HepG2 (cell line): ENCODE data around the gene COX6A2. TPM values are rescaled to one million over a fixed set of nuclear protein-coding genes. Genes with fewer than 3 reads are reported as not detected.

Experiments
- AGO2 ChIP-seq: fragments of 200-400 bp; formaldehyde crosslinking; optimal IDR thresholded peaks from 2 replicates; pipeline ENCODE3; 2017; ENCODE audit warnings: mild to moderate bottlenecking, low read depth, low read length, moderate library complexity
- ATF7-NPFF ChIP-seq: sonication (generic); formaldehyde crosslinking; IDR thresholded peaks from 2 replicates; pipeline ENCODE4 v1.8.1; 2023; ENCODE audit warnings: mild to moderate bottlenecking, low read depth, missing genetic modification reagents, moderate library complexity
- HNRNPK ChIP-seq: fragments of 200-400 bp; formaldehyde crosslinking; IDR thresholded peaks from 2 replicates; pipeline ENCODE4 v1.6.1; 2018; ENCODE audit warnings: low read length, low read depth, moderate library complexity, mild to moderate bottlenecking; ENCODE audit not compliant: poor library complexity, severe bottlenecking
- HOXA5 ChIP-seq: sonication (generic); formaldehyde crosslinking; IDR thresholded peaks from 2 replicates; pipeline ENCODE4 v1.4.0; 2020; ENCODE audit warnings: missing genetic modification reagents
- ISL2 ChIP-seq: sonication (generic); formaldehyde crosslinking; IDR thresholded peaks from 2 replicates; pipeline ENCODE4 v1.5.0; 2020; ENCODE audit warnings: missing genetic modification reagents
- KDM2A ChIP-seq: sonication (generic); formaldehyde crosslinking; IDR thresholded peaks from 2 replicates; pipeline ENCODE4 v1.4.0; 2020; ENCODE audit warnings: low read depth, missing genetic modification reagents, borderline replicate concordance
- MTF1 ChIP-seq: sonication (generic); formaldehyde crosslinking; IDR thresholded peaks from 2 replicates; pipeline ENCODE4 v1.5.0; 2020; ENCODE audit warnings: missing genetic modification reagents
- NR2F1 ChIP-seq, 2 experiments: fragments of 450-650 bp in 1 of 2; formaldehyde crosslinking in 1 of 2; IDR thresholded peaks; 2 replicates each; pipeline versions ENCODE4 v1.5.0 to v1.6.1; 2016 to 2020; ENCODE audit warnings: mild to moderate bottlenecking in 1 of 2, missing compliant biosample characterization in 1 of 2, missing genetic modification reagents in 1 of 2, moderate library complexity in 1 of 2
- SMYD3 ChIP-seq: sonication (generic); formaldehyde crosslinking; IDR thresholded peaks from 2 replicates; pipeline ENCODE4 v1.8.1; 2023; ENCODE audit warnings: mild to moderate bottlenecking, missing genetic modification reagents
- SUZ12 ChIP-seq: fragments of 150-350 bp; IDR thresholded peaks from 2 replicates; pipeline ENCODE4 v1.6.1; 2014; ENCODE audit warnings: low read depth, low read length
- ZFP82 ChIP-seq: sonication (generic); formaldehyde crosslinking; IDR thresholded peaks from 2 replicates; pipeline ENCODE4 v1.5.1; 2020; ENCODE audit warnings: mild to moderate bottlenecking, missing genetic modification reagents, borderline replicate concordance
- ZNF225 ChIP-seq: sonication (generic); formaldehyde crosslinking; IDR thresholded peaks from 2 replicates; pipeline ENCODE4 v1.4.0; 2020; ENCODE audit warnings: mild to moderate bottlenecking, missing genetic modification reagents
- ZNF263 ChIP-seq: sonication (generic); formaldehyde crosslinking; IDR thresholded peaks from 2 replicates; pipeline ENCODE4 v1.4.0; 2020; ENCODE audit warnings: missing genetic modification reagents
- ZNF333 ChIP-seq: sonication (generic); formaldehyde crosslinking; IDR thresholded peaks from 2 replicates; pipeline ENCODE4 v1.4.0; 2020; ENCODE audit warnings: mild to moderate bottlenecking, missing genetic modification reagents, borderline replicate concordance
- ZNF558 ChIP-seq: sonication (generic); formaldehyde crosslinking; IDR thresholded peaks from 2 replicates; pipeline ENCODE4 v1.9.0; 2022; ENCODE audit warnings: mild to moderate bottlenecking, missing genetic modification reagents, borderline replicate concordance
- polyA plus RNA-seq, 8 experiments: library from polyadenylated mRNA; depleted of rRNA in 3 of 8; stranded (reverse) in 7 of 8; unstranded in 1 of 8; fragments of >200 nt; fragmentation: Illumina TruSeq in 4 of 8; extraction: Trizol in 4 of 8; gene quantifications; 2 replicates each; pipeline versions ENCODE4 v1.2.1 to v1.2.3, GENCODE V29; 2011 to 2016; ENCODE audit warnings: low read depth in 4 of 8, missing spikeins in 1 of 8, mixed read lengths in 1 of 8; ENCODE audit not compliant: insufficient read depth in 1 of 8
- total RNA-seq, 5 experiments: library from RNA; depleted of rRNA; stranded (reverse); fragments of >200 nt; fragmentation: Illumina TruSeq; extraction: Trizol; gene quantifications; 2 replicates each; pipeline ENCODE4 v1.2.3, GENCODE V29; 2016; ENCODE audit warnings: low read depth in 1 of 5
- TF ChIP-seq, protein P1 (sequence below): sonication (generic); formaldehyde crosslinking; IDR thresholded peaks from 2 replicates; pipeline ENCODE4 v1.5.1; 2020; ENCODE audit warnings: mild to moderate bottlenecking, missing genetic modification reagents, moderate library complexity
- TF ChIP-seq, protein P2 (sequence below): sonication (generic); formaldehyde crosslinking; IDR thresholded peaks from 2 replicates; pipeline ENCODE4 v1.9.0; 2022; ENCODE audit warnings: missing genetic modification reagents, mild to moderate bottlenecking, borderline replicate concordance
- TF ChIP-seq, protein P3 (sequence below): sonication (generic); formaldehyde crosslinking; IDR thresholded peaks from 2 replicates; pipeline ENCODE4 v1.8.1; 2023; ENCODE audit warnings: missing genetic modification reagents, inconsistent platforms, borderline replicate concordance

COX6A2 gene
- total and polyA plus RNA-seq, 2 of the 13 experiments (the other 11 are each of a cell fraction or from before 2014, with no cell fraction given): not detected

DNA sequence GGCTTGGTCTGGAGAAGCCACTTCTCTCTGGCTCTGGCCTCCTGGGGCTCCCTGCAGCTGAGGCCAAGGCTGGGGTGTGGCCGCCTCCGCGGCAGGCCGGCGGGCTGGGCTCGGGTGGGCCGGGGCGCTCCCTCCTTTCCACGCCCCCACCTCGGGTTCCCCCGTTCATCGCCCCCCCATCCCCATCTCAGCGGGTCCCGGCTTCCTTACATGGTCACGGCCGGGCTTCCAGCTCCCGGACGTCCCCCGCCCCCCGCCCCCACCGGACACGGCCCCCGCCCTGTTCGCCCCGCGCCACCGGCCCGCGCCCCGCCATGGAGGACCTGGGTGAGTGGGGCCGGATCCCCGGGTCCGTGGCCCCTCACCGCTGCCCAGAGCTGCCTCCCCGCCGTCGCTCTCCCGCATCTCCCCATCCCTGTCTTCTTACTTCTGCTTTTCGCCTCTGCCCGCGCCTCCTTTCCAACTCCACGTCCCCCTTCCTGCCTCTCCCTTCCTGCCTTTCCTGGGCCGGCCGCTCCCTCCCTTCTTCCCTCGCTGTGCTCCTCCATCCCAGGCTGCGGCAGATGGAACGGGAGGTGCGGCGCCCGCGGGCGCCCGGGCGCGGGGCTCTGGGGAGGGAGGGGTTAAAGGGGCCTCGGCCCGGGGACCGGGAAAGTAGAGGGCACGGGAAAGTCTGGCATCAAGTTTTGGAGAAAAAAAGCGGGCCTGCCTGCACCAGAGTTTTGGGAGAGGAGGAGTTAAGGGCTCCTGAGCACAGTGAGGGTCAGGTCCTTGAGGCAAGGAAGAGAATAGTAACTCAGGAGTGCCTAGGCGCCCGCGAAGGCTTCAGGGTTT lies 43.9 kb upstream of the COX6A2 start, which contains the start of gene TGFB1I1 (continued):
- TF ChIP-seq, protein P1, sequence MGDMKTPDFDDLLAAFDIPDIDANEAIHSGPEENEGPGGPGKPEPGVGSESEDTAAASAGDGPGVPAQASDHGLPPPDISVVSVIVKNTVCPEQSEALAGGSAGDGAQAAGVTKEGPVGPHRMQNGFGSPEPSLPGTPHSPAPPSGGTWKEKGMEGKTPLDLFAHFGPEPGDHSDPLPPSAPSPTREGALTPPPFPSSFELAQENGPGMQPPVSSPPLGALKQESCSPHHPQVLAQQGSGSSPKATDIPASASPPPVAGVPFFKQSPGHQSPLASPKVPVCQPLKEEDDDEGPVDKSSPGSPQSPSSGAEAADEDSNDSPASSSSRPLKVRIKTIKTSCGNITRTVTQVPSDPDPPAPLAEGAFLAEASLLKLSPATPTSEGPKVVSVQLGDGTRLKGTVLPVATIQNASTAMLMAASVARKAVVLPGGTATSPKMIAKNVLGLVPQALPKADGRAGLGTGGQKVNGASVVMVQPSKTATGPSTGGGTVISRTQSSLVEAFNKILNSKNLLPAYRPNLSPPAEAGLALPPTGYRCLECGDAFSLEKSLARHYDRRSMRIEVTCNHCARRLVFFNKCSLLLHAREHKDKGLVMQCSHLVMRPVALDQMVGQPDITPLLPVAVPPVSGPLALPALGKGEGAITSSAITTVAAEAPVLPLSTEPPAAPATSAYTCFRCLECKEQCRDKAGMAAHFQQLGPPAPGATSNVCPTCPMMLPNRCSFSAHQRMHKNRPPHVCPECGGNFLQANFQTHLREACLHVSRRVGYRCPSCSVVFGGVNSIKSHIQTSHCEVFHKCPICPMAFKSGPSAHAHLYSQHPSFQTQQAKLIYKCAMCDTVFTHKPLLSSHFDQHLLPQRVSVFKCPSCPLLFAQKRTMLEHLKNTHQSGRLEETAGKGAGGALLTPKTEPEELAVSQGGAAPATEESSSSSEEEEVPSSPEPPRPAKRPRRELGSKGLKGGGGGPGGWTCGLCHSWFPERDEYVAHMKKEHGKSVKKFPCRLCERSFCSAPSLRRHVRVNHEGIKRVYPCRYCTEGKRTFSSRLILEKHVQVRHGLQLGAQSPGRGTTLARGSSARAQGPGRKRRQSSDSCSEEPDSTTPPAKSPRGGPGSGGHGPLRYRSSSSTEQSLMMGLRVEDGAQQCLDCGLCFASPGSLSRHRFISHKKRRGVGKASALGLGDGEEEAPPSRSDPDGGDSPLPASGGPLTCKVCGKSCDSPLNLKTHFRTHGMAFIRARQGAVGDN (CRISPR knock-in tag): peak; percentile 42; the same call in 1 of the 2 replicates
- TF ChIP-seq ZNF225 (CRISPR knock-in tag): peak; percentile 47; the same call in 1 of the 2 replicates
- TF ChIP-seq, protein P2, sequence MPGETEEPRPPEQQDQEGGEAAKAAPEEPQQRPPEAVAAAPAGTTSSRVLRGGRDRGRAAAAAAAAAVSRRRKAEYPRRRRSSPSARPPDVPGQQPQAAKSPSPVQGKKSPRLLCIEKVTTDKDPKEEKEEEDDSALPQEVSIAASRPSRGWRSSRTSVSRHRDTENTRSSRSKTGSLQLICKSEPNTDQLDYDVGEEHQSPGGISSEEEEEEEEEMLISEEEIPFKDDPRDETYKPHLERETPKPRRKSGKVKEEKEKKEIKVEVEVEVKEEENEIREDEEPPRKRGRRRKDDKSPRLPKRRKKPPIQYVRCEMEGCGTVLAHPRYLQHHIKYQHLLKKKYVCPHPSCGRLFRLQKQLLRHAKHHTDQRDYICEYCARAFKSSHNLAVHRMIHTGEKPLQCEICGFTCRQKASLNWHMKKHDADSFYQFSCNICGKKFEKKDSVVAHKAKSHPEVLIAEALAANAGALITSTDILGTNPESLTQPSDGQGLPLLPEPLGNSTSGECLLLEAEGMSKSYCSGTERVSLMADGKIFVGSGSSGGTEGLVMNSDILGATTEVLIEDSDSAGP (CRISPR knock-in tag): peak; percentile 22; the same call in 1 of the 2 replicates
- TF ChIP-seq HNRNPK: peak; percentile 44
- no peak for TF ChIP-seq ZNF558 (CRISPR knock-in tag)
- TF ChIP-seq NR2F1 (CRISPR knock-in tag; IDR thresholded peaks at IDR 0.05): no peak
- peak; percentile 24; the same call in 1 of the 2 replicates for TF ChIP-seq KDM2A
- TF ChIP-seq MTF1 (CRISPR knock-in tag): no peak
- TF ChIP-seq AGO2: peak; percentile 27
- TF ChIP-seq SMYD3 (CRISPR knock-in tag): no peak
- TF ChIP-seq, protein P3, sequence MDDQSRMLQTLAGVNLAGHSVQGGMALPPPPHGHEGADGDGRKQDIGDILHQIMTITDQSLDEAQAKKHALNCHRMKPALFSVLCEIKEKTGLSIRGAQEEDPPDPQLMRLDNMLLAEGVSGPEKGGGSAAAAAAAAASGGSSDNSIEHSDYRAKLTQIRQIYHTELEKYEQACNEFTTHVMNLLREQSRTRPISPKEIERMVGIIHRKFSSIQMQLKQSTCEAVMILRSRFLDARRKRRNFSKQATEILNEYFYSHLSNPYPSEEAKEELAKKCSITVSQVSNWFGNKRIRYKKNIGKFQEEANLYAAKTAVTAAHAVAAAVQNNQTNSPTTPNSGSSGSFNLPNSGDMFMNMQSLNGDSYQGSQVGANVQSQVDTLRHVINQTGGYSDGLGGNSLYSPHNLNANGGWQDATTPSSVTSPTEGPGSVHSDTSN (CRISPR knock-in tag): no peak
- TF ChIP-seq ATF7-NPFF (CRISPR knock-in tag): no peak
- TF ChIP-seq ISL2 (CRISPR knock-in tag): no peak
- peak; percentile 42; the same call in 1 of the 2 replicates for TF ChIP-seq ZFP82
- no peak for TF ChIP-seq HOXA5 (CRISPR knock-in tag)
- TF ChIP-seq SUZ12: no peak
- TF ChIP-seq ZNF333: no peak
- peak; percentile 55 for TF ChIP-seq ZNF263 (CRISPR knock-in tag)
